MM.1S (cell line): ENCODE measurements around the gene NEURL3.

Experiments used
- DNase-seq: peaks from one replicate; pipeline ENCODE4 v3.0.0-alpha.2; 2015
- H2AFZ ChIP-seq: fragments of 300-600 bp; sonication (generic); 2 replicates; pipeline ENCODE4 v1.6.0; 2016; ENCODE audit warnings: antibody characterized with exemption, low read length
- H3F3A ChIP-seq: fragments of 300-600 bp; sonication (generic); 2 replicates; pipeline ENCODE4 v1.6.1; 2016; ENCODE audit warnings: mild to moderate bottlenecking, antibody characterized with exemption, low read length, moderate library complexity, mixed read lengths; ENCODE audit not compliant: insufficient read depth
- H3K27ac ChIP-seq: fragments of 300-600 bp; sonication (generic); 2 replicates; pipeline ENCODE4 v1.5.1; 2016; ENCODE audit warnings: mild to moderate bottlenecking, low read length
- H3K27me3 ChIP-seq: fragments of 300-600 bp; sonication (generic); replicated peaks from 2 replicates; pipeline ENCODE4 v1.6.0; 2016; ENCODE audit warnings: low read length; ENCODE audit not compliant: insufficient read depth
- H3K36me3 ChIP-seq: fragments of 300-600 bp; sonication (generic); replicated peaks from 2 replicates; pipeline ENCODE4 v1.6.1; 2016; ENCODE audit warnings: mild to moderate bottlenecking, low read length, mixed read lengths; ENCODE audit not compliant: insufficient read depth
- H3K4me1 ChIP-seq: fragments of 300-600 bp; sonication (generic); 2 replicates; pipeline ENCODE4 v1.6.1; 2016; ENCODE audit warnings: low read length, mixed read lengths
- H3K4me2 ChIP-seq: fragments of 300-600 bp; sonication (generic); 2 replicates; pipeline ENCODE4 v1.6.0; 2016; ENCODE audit warnings: low read depth, low read length
- H3K4me3 ChIP-seq: fragments of 300-600 bp; sonication (generic); 2 replicates; pipeline ENCODE4 v1.5.1; 2016; ENCODE audit warnings: low read length, mixed read lengths
- H3K79me2 ChIP-seq: fragments of 300-600 bp; sonication (generic); 2 replicates; pipeline ENCODE4 v1.6.1; 2016; ENCODE audit warnings: mixed run types, low read length, mixed read lengths
- H3K9ac ChIP-seq: fragments of 300-600 bp; sonication (generic); 2 replicates; pipeline ENCODE4 v1.6.1; 2016; ENCODE audit warnings: low read length, mixed read lengths
- H3K9me2 ChIP-seq: fragments of 300-600 bp; sonication (generic); replicated peaks from 2 replicates; pipeline ENCODE4 v1.6.1; 2016; ENCODE audit warnings: mild to moderate bottlenecking, low read length, mixed read lengths; ENCODE audit not compliant: insufficient read depth
- H3K9me3 ChIP-seq: fragments of 300-600 bp; sonication (generic); replicated peaks from 2 replicates; pipeline ENCODE4 v1.6.1; 2016; ENCODE audit warnings: mild to moderate bottlenecking, low read length, mixed read lengths; ENCODE audit not compliant: insufficient read depth
- H4K20me1 ChIP-seq: fragments of 300-600 bp; sonication (generic); 2 replicates; pipeline ENCODE4 v1.6.1; 2016; ENCODE audit warnings: mild to moderate bottlenecking, low read length, moderate library complexity, mixed read lengths; ENCODE audit not compliant: insufficient read depth
- EZH2 ChIP-seq: fragments of 300-600 bp; sonication (generic); optimal IDR thresholded peaks from 2 replicates; pipeline ENCODE3; 2017; ENCODE audit warnings: low read depth, mild to moderate bottlenecking, antibody characterized with exemption, low read length, mixed read lengths
- EZH2phosphoT487 ChIP-seq: fragments of 300-600 bp; sonication (generic); IDR thresholded peaks from 2 replicates; pipeline ENCODE4 v1.6.1; 2018; ENCODE audit warnings: antibody characterized with exemption, low read length
- TF ChIP-seq, protein P1 (sequence below): fragments of 300-600 bp; sonication (generic); IDR thresholded peaks from 2 replicates; pipeline ENCODE4 v1.5.1; 2016; ENCODE audit warnings: antibody characterized with exemption, low read length, mixed read lengths

NEURL3 gene

GRCh38 chr2:96538487-96539214, 33.5 kb upstream of the NEURL3 start:
- Histone ChIP-seq H2AFZ (no peak overlapping the region), H3K9me3 (no peaks in the 10 kb centered on the region), H3K79me2 (peaks cover 75% of the 10 kb centered on the region), H3F3A (peaks cover 75% of the 10 kb centered on the region), H3K4me3 (peak overlapping the region; percentile 92), H3K27ac (peak overlapping the region; percentile 95), H3K27me3 (no peaks in the 10 kb centered on the region), H4K20me1 (peaks cover 56% of the 10 kb centered on the region), H3K9me2 (no peaks in the 10 kb centered on the region), H3K4me2 (peak overlapping the region; percentile 96), H3K36me3 (peaks cover 4% of the 10 kb centered on the region; the same call in 1 of the 2 replicates), H3K9ac (peak overlapping the region; percentile 99), H3K4me1 (peaks cover 70% of the 10 kb centered on the region)
- TF ChIP-seq EZH2phosphoT487 (no peak), EZH2 (no peak)
- TF ChIP-seq, protein P1, sequence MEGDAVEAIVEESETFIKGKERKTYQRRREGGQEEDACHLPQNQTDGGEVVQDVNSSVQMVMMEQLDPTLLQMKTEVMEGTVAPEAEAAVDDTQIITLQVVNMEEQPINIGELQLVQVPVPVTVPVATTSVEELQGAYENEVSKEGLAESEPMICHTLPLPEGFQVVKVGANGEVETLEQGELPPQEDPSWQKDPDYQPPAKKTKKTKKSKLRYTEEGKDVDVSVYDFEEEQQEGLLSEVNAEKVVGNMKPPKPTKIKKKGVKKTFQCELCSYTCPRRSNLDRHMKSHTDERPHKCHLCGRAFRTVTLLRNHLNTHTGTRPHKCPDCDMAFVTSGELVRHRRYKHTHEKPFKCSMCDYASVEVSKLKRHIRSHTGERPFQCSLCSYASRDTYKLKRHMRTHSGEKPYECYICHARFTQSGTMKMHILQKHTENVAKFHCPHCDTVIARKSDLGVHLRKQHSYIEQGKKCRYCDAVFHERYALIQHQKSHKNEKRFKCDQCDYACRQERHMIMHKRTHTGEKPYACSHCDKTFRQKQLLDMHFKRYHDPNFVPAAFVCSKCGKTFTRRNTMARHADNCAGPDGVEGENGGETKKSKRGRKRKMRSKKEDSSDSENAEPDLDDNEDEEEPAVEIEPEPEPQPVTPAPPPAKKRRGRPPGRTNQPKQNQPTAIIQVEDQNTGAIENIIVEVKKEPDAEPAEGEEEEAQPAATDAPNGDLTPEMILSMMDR, result no peak
- peak; percentile 90 for DNase-seq

GRCh38 chr2:96537734-96538486, 32.8 kb upstream of the NEURL3 start:
- H3K4me2 ChIP-seq, result peak overlapping the region; percentile 96
- DNase-seq, result peak; percentile 50
- peaks cover 70% of the 10 kb centered on the region for H3K4me1 ChIP-seq
- peaks cover 48% of the 10 kb centered on the region for H4K20me1 ChIP-seq
- TF ChIP-seq EZH2 (no peak), EZH2phosphoT487 (no peak)
- TF ChIP-seq, protein P1, result no peak
- H3K79me2 ChIP-seq, result peaks cover 70% of the 10 kb centered on the region
- H2AFZ ChIP-seq, result no peak overlapping the region
- H3K9ac ChIP-seq, result peak overlapping the region; percentile 99
- H3K4me3 ChIP-seq, result peak overlapping the region; percentile 92
- H3K36me3 ChIP-seq, result peaks cover 4% of the 10 kb centered on the region; the same call in 1 of the 2 replicates
- no peaks in the 10 kb centered on the region for H3K9me3 ChIP-seq
- H3F3A ChIP-seq, result peaks cover 68% of the 10 kb centered on the region
- H3K27ac ChIP-seq, result peak overlapping the region; percentile 95
- no peaks in the 10 kb centered on the region for H3K27me3 ChIP-seq
- H3K9me2 ChIP-seq, result no peaks in the 10 kb centered on the region

- TF ChIP-seq EZH2, result no peak
- no peak for TF ChIP-seq EZH2phosphoT487
- TF ChIP-seq, protein P1, result no peak
- no peaks in the 10 kb centered on the region for H3K9me3 ChIP-seq
- peaks cover 4% of the 10 kb centered on the region; the same call in 1 of the 2 replicates for H3K36me3 ChIP-seq
- H3K27ac ChIP-seq, result peak overlapping the region; percentile 95
- H2AFZ ChIP-seq, result no peak overlapping the region
- peaks cover 41% of the 10 kb centered on the region for H4K20me1 ChIP-seq
- H3K4me2 ChIP-seq, result peak overlapping the region; percentile 96
- DNase-seq, result peak; percentile 97
- H3K27me3 ChIP-seq, result no peaks in the 10 kb centered on the region
- peaks cover 65% of the 10 kb centered on the region for H3F3A ChIP-seq
- peak overlapping the region; percentile 99 for H3K9ac ChIP-seq
- peaks cover 68% of the 10 kb centered on the region for H3K79me2 ChIP-seq
- no peaks in the 10 kb centered on the region for H3K9me2 ChIP-seq
- peaks cover 70% of the 10 kb centered on the region for H3K4me1 ChIP-seq
- peak overlapping the region; percentile 92 for H3K4me3 ChIP-seq
These were observed 32.0 kb upstream of the NEURL3 start for GRCh38 chr2:96537066-96537733.
